Daoy (cell line): ENCODE data around the gene KCNMA1. TPM values are rescaled to one million over a fixed set of nuclear protein-coding genes. Genes with fewer than 3 reads are reported as not detected.

Experiments used
- DNase-seq: peaks from one replicate; pipeline ENCODE4 v3.0.0-alpha.2; 2015; ENCODE audit warnings: low read depth
- total RNA-seq: library from RNA; depleted of rRNA; stranded (reverse); fragments of >200 nt; shearing (Covaris generic); gene quantifications from 2 replicates; pipeline ENCODE4 v1.2.3, GENCODE V29; 2014

KCNMA1 gene
- total RNA-seq, 1 experiment from 2014 or later, result 28.8 TPM

- DNase-seq, result no peak
These were observed 427.0 kb downstream of the KCNMA1 start for GRCh38 chr10:77210645-77211044.

GRCh38 chr10:77208684-77209256, 428.8 kb downstream of the KCNMA1 start:
- DNase-seq, result no peak

- no peak for DNase-seq
These were observed 429.8 kb downstream of the KCNMA1 start for GRCh38 chr10:77207828-77208185.

- DNase-seq, result no peak
These were observed 430.3 kb downstream of the KCNMA1 start for GRCh38 chr10:77207182-77207827.

GRCh38 chr10:77205135-77205534, 432.5 kb downstream of the KCNMA1 start:
- no peak for DNase-seq

- no peak for DNase-seq
These were observed 433.4 kb downstream of the KCNMA1 start for GRCh38 chr10:77204171-77204570.

- no peak for DNase-seq
These were observed 434.8 kb downstream of the KCNMA1 start for GRCh38 chr10:77202857-77203256.

GRCh38 chr10:77201135-77202106, 436.2 kb downstream of the KCNMA1 start:
- no peak for DNase-seq

GRCh38 chr10:77197544-77197943, 440.1 kb downstream of the KCNMA1 start:
- DNase-seq, result no peak

- DNase-seq, result no peak
These were observed 441.0 kb downstream of the KCNMA1 start for GRCh38 chr10:77196614-77197013.

- DNase-seq, result peak; percentile 72
These were observed 442.5 kb downstream of the KCNMA1 start for GRCh38 chr10:77195101-77195500.

- DNase-seq, result no peak
These were observed 444.6 kb downstream of the KCNMA1 start for GRCh38 chr10:77193001-77193400.

GRCh38 chr10:77192402-77192801, 445.2 kb downstream of the KCNMA1 start:
- DNase-seq, result no peak

GRCh38 chr10:77191324-77192049, 446.1 kb downstream of the KCNMA1 start:
- DNase-seq, result no peak

- no peak for DNase-seq
These were observed 447.3 kb downstream of the KCNMA1 start for GRCh38 chr10:77190291-77190690.

- no peak for DNase-seq
These were observed 448.1 kb downstream of the KCNMA1 start for GRCh38 chr10:77189520-77189919.

GRCh38 chr10:77189075-77189474, 448.5 kb downstream of the KCNMA1 start:
- DNase-seq, result no peak

GRCh38 chr10:77188521-77188920, 449.1 kb downstream of the KCNMA1 start:
- no peak for DNase-seq

- DNase-seq, result no peak
These were observed 449.6 kb downstream of the KCNMA1 start for GRCh38 chr10:77188000-77188395.

GRCh38 chr10:77187376-77187999, 450.1 kb downstream of the KCNMA1 start:
- no peak for DNase-seq

- DNase-seq, result no peak
These were observed 450.7 kb downstream of the KCNMA1 start for GRCh38 chr10:77186936-77187335.

- no peak for DNase-seq
These were observed 451.9 kb downstream of the KCNMA1 start for GRCh38 chr10:77185696-77186095.
